ENCODE measurements around the gene CCDC93. TPM values are rescaled to one million over a fixed set of nuclear protein-coding genes. Genes with fewer than 3 reads are reported as not detected.

The CCDC93 gene
- total RNA-seq, 1 experiment from 2014 or later = 34.7 TPM

- ChIA-PET CTCF (no interaction called here), POLR2A (no interaction called here)
- H3K36me3 ChIP-seq (ENCODE audit: control insufficient read depth, insufficient read depth, low read length) = no peaks in the 10 kb centered on the region
- H3K4me3 ChIP-seq (ENCODE audit: low read depth, low read length) = no peak overlapping the region
- no peak overlapping the region for H3K27ac Mint-ChIP-seq (ENCODE audit: unreplicated experiment)
- H3K9me3 Mint-ChIP-seq (ENCODE audit: unreplicated experiment) = no peaks in the 10 kb centered on the region
- H3K4me1 Mint-ChIP-seq (ENCODE audit: low read depth, unreplicated experiment) = no peaks in the 10 kb centered on the region
- TF ChIP-seq, protein P1, sequence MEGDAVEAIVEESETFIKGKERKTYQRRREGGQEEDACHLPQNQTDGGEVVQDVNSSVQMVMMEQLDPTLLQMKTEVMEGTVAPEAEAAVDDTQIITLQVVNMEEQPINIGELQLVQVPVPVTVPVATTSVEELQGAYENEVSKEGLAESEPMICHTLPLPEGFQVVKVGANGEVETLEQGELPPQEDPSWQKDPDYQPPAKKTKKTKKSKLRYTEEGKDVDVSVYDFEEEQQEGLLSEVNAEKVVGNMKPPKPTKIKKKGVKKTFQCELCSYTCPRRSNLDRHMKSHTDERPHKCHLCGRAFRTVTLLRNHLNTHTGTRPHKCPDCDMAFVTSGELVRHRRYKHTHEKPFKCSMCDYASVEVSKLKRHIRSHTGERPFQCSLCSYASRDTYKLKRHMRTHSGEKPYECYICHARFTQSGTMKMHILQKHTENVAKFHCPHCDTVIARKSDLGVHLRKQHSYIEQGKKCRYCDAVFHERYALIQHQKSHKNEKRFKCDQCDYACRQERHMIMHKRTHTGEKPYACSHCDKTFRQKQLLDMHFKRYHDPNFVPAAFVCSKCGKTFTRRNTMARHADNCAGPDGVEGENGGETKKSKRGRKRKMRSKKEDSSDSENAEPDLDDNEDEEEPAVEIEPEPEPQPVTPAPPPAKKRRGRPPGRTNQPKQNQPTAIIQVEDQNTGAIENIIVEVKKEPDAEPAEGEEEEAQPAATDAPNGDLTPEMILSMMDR (IDR thresholded peaks at IDR 0.05; ENCODE audit: insufficient read depth in 1 of 2, low read depth in 1 of 2, low read length in 1 of 2, severe bottlenecking in 1 of 2, unreplicated experiment in 1 of 2) = no peak
- no peaks in the 10 kb centered on the region for H3K4me1 ChIP-seq
- no peaks in the 10 kb centered on the region for H3K36me3 Mint-ChIP-seq (ENCODE audit: insufficient read depth, unreplicated experiment)
- H3K9me3 ChIP-seq = no peaks in the 10 kb centered on the region
- peaks cover 16% of the 10 kb centered on the region for H3K27me3 Mint-ChIP-seq (ENCODE audit: insufficient read depth, unreplicated experiment)
- intact Hi-C loops (cut with micrococcal nuclease; ENCODE audit: unreplicated experiment) = no loop called here
- no peak overlapping the region for H3K4me3 Mint-ChIP-seq (ENCODE audit: unreplicated experiment)
- no TSS peak for BruUV-seq (replicated peaks)
- no peaks in the 10 kb centered on the region for H3K27me3 ChIP-seq (replicated peaks; ENCODE audit: control insufficient read depth, insufficient read depth, low read length)
- DNase-seq = no peak
Measured at GRCh38 chr2:117875786-117876185, 138.1 kb downstream of the CCDC93 start.

Other genes with a start within 250 kb of the CCDC93 start
- 99.0 and 103 TPM in 2 replicates for gene DDX18, start 199.4 kb downstream of the CCDC93 start, total RNA-seq (2022)
- 12.2 and 14.1 TPM in 2 replicates for gene INSIG2, start 74.4 kb upstream of the CCDC93 start, total RNA-seq (2022)